Stomach (tissue), 4 donors: ENCODE data around the gene ARID3B.

ENCODE experiments used
- POLR2AphosphoS5 ChIP-seq, 3 donors: sonication (generic); formaldehyde crosslinking; IDR thresholded peaks; one replicate each; pipeline ENCODE4 v1.6.1; 2016; ENCODE audit warnings: antibody characterized with exemption in 3 of 3
- TF ChIP-seq, protein P1 (sequence below), 7 experiments: fragments of 450-650 bp in 4 of 7; fragments of 200-600 bp in 3 of 7; sonication (generic) in 3 of 7; IDR thresholded peaks; one replicate each; pipeline ENCODE4 v1.5.1; 2016 to 2019; ENCODE audit warnings: antibody characterized with exemption in 7 of 7, control low read depth in 2 of 7, mild to moderate bottlenecking in 1 of 7

DNA sequence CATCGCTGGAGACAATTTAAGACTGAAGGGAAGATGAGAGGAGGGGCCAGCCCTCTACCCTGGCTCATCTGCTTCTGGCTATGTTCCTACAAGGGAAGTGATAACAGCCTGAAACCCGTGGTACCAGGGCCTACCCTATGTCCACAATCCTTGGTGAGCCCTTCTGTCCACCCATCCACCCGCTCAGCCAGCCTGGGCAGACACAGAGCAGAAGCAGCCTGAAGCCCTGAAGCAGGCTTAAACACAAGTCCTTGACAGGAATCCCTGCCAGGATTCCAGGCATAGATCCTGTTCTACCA, 90.0 kb downstream of the ARID3B start:
- TF ChIP-seq, protein P1, sequence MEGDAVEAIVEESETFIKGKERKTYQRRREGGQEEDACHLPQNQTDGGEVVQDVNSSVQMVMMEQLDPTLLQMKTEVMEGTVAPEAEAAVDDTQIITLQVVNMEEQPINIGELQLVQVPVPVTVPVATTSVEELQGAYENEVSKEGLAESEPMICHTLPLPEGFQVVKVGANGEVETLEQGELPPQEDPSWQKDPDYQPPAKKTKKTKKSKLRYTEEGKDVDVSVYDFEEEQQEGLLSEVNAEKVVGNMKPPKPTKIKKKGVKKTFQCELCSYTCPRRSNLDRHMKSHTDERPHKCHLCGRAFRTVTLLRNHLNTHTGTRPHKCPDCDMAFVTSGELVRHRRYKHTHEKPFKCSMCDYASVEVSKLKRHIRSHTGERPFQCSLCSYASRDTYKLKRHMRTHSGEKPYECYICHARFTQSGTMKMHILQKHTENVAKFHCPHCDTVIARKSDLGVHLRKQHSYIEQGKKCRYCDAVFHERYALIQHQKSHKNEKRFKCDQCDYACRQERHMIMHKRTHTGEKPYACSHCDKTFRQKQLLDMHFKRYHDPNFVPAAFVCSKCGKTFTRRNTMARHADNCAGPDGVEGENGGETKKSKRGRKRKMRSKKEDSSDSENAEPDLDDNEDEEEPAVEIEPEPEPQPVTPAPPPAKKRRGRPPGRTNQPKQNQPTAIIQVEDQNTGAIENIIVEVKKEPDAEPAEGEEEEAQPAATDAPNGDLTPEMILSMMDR (IDR thresholded peaks at IDR 0.05), result no peak
- no peak for TF ChIP-seq POLR2AphosphoS5 (IDR thresholded peaks at IDR 0.05)
